D721Med (cell line): ENCODE data around the gene CMTR1.

Experiments used
- DNase-seq: peaks from one replicate; pipeline ENCODE4 v3.0.0; 2011; ENCODE audit warnings: low spot score; ENCODE audit not compliant: insufficient read length
- FAIRE-seq: peaks from 2 replicates; lab custom pipeline; 2011; peaks lifted over from hg19 to GRCh38; lab: Jason Lieb, UNC
- TF ChIP-seq, protein P1 (sequence below): IDR thresholded peaks from 2 replicates; pipeline ENCODE4 v1.5.1; 2012; ENCODE audit warnings: mild to moderate bottlenecking, control low read depth; ENCODE audit not compliant: insufficient read depth; ENCODE audit errors: missing control alignments

CMTR1 gene, protein sequence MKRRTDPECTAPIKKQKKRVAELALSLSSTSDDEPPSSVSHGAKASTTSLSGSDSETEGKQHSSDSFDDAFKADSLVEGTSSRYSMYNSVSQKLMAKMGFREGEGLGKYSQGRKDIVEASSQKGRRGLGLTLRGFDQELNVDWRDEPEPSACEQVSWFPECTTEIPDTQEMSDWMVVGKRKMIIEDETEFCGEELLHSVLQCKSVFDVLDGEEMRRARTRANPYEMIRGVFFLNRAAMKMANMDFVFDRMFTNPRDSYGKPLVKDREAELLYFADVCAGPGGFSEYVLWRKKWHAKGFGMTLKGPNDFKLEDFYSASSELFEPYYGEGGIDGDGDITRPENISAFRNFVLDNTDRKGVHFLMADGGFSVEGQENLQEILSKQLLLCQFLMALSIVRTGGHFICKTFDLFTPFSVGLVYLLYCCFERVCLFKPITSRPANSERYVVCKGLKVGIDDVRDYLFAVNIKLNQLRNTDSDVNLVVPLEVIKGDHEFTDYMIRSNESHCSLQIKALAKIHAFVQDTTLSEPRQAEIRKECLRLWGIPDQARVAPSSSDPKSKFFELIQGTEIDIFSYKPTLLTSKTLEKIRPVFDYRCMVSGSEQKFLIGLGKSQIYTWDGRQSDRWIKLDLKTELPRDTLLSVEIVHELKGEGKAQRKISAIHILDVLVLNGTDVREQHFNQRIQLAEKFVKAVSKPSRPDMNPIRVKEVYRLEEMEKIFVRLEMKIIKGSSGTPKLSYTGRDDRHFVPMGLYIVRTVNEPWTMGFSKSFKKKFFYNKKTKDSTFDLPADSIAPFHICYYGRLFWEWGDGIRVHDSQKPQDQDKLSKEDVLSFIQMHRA

DNA sequence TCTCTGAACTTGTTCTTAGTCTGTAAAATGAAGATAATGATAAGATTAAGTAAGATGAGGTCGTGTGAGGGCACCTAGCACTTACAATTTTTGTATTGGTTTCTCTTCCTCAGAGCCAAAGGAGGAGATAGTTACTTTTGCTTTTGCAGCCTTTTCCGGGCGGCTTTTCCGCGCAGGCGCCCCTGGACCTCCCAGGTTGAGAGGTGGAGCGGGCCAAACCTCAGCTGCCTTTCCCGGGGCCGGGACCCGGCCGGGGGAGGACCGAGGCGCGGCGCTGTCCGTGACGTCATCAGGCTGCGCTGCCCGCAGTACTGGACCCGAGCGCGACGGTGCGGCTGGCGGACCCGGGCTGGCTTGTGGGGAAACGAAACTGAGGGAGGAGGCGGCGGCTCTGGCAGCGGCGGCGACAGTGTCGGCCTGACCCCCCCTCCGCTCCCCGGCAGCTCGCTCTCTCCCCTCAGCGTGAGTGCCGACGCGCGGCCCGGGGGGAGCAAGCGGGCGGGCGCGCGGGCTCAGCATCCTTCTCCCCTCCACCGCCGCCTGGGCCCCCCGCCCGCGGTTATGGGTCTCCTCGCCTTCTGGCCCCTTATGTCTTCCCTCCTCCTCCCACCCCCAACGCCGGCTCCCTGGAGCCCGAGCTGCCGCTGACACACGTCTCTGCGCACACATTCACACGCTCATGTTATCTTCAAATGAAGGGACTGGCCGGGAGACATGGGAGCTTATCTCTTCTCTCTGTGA is at the start of gene CMTR1:
Gene CMTR1 (plus strand): TSS at position 306 of the 741 bp plus-strand sequence. CDS start 2,409 bp downstream, outside the sequence.
- DNase-seq (peak; percentile 96), FAIRE-seq (no peak)
- TF ChIP-seq, protein P1, sequence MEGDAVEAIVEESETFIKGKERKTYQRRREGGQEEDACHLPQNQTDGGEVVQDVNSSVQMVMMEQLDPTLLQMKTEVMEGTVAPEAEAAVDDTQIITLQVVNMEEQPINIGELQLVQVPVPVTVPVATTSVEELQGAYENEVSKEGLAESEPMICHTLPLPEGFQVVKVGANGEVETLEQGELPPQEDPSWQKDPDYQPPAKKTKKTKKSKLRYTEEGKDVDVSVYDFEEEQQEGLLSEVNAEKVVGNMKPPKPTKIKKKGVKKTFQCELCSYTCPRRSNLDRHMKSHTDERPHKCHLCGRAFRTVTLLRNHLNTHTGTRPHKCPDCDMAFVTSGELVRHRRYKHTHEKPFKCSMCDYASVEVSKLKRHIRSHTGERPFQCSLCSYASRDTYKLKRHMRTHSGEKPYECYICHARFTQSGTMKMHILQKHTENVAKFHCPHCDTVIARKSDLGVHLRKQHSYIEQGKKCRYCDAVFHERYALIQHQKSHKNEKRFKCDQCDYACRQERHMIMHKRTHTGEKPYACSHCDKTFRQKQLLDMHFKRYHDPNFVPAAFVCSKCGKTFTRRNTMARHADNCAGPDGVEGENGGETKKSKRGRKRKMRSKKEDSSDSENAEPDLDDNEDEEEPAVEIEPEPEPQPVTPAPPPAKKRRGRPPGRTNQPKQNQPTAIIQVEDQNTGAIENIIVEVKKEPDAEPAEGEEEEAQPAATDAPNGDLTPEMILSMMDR = no peak

DNA sequence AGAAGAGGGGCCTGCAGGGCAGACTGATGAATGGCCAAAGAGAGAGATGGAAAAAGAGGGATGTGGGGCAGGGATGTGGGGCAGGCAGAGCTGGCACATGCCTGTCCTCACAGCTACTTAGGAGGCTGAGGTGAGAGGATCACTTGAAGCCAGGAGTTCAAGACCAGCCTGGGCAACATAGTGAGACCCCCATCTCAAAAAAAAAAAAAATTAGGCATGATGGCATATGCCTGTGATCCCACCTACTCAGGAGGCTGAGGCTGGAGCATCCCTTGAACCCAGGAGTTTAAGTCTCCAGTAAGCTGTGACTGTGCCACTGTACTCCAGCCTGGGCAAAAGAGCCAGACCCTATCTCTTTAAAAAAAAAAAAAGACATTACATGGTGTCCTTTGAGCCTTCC is 44.4 kb upstream of the CMTR1 start:
- no peak for FAIRE-seq
- TF ChIP-seq, protein P1 = no peak
- DNase-seq = no peak

DNA sequence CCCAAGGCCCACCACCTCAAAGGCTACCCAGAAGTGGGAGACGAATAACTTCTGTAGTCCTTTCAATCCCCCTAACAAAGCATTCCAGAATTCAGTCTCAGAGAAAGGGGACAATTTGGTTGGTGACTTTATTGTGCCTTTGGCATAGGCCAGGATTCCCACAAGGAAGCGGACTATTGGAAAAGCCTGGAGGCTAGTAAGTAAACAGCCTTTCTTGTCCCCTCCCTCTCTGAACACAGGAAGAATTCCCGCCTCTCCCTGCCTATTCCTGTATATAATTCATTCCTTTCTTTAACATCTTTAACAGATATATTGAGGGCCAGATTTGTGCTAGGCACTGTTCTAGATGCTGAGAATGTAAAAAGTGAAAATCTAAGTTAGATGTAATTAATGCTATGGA is 43.2 kb upstream of the CMTR1 start:
- DNase-seq (no peak), FAIRE-seq (no peak)
- TF ChIP-seq, protein P1 = no peak

DNA sequence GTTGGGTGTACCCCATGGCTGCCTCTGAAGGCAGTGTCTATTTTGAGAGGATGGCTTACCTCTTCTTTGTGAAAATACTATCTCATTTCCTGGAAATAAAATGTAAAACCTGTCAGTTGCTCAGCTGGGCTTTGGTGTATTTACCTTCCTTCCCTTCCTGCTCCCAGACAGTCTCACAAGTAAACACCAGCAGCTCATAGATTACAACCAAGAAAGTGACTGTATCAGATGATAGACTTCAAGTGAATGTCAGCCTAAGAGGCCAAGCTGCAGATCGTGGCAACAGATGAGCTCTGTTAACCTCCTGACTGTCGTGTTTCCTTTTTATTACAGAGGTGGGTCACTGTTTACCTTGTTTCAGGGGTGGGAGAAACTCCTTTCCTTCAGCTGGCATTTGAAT is 41.9 kb upstream of the CMTR1 start:
- no peak for DNase-seq
- FAIRE-seq = no peak
- TF ChIP-seq, protein P1 = no peak

DNA sequence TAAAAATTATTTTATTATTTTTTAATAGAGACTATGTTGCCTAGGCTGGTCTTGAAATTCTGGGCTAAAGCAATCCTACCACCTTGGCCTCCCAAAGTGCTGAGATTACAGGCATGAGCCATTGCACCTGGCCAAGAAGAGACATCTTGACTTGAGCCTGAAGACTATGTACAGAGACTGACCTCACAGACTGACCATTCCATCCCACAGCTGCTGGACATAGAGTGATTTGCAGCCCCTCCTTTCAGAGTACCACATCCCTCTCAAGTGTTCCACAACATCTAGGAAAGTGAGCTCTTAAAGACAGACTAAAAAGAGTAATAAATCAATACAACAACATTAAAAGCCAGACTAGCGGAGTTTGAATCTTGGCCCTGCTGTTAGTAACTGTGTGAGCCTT is 40.2 kb upstream of the CMTR1 start:
- FAIRE-seq = no peak
- TF ChIP-seq, protein P1 = no peak
- no peak for DNase-seq

DNA sequence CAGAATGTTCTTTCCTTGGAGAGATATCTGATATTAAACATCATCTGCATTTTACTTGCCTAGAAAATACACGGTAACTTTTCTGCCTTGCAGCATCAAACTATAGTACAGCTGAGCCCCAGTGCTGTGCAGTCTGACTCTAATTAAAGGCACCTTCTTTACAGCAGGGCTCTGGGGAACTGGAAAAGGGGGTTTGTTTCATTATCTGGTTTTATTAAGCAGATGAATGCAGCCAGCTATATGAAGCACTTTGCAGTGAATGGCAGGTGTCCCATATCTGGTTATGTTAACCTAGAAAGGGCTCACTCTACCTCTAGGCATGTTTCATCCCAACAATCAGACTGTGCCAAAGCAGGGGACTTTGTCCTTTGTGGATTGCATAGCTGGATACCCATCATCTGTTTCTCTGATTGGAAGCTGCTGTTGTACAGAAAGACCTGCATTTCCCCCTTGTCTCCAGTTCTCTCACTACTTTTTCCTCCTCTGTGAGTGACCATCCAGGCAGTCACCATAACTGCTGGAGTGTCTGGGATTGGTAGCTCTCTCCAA is 39.6 kb upstream of the CMTR1 start:
- TF ChIP-seq, protein P1 = no peak
- no peak for DNase-seq
- FAIRE-seq = no peak
